GM04504 (cell line): Measurements from ENCODE around the gene CCNQ.
A peak's percentile ranks its signal among the peaks of the same experiment; 100 is the strongest.

Experiments
- DNase-seq: peaks from one replicate; pipeline ENCODE4 v3.0.0-alpha.2; 2012; ENCODE audit warnings: low read depth

The CCNQ gene

DNA sequence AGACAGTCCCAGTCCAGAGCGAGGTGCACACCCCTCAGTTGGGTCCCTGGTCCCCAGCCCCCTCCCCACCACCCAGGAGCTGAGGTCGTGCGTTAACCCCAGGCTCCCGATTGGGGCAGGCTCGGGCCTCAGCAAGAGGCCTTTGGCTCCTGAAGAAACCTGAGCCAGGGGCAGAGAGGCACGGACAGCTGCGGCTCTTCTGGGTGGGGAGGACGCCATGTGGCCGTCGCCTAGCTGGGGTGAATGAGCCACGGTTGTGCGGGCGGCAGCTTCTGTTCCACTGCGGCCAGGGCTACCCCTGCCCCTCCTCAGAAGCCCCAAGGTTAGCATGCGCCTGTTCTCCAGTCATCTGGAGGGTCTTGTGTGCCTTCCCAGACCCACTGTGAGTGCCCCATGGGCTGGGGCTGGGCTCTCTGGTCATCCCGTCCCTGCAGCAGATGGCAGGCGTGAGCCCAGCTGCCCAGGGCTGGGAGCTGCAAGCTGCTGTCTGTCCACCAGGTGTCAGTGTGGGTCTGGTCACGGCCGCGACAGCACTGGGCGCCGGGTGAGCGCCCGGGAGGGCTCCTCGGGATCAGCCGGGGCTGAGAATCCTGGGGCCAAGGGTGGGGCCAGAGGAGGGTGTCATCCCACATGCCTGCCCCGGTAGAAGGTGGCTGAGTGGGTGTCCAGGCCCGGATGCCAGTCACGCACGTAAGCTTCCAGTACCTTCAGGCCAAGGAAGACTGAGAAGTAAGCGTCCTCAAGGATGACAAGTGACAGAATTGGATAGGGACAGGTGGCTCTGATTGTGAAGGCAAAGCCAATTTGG is 59.6 kb downstream of the CCNQ start:
- DNase-seq: peak; percentile 31

DNA sequence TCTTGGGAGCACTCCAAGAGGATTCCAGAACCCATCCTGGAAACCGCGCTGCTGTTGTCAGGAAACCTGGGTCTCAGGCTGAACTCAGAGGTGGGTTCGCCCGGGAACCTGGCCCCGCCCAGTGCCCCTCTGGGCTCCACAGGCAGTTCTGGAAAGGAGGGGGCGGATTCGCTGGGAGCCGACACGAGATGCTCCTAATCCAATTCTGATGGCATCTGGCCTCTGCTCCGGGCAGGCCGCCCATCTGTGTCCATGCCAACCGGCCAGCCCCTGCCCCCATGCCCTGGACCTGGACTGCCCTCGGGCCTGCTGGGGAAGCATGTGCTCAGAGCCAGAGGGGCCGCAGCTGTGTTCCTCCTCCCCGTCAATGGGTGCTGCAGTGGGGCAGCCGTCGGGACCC is 60.5 kb downstream of the CCNQ start:
- DNase-seq: no peak
